Mammary epithelial cell (primary cell): ENCODE results near the gene FBLN2.

Source experiments
- CTCF ChIP-seq, 2 donors: IDR thresholded peaks in 1 of 2; conservative IDR thresholded peaks in 1 of 2; 2 replicates each; pipeline ENCODE4 v1.5.1; 2011 to 2012; ENCODE audit warnings: inconsistent platforms in 2 of 2, low read length in 2 of 2, mild to moderate bottlenecking in 2 of 2, control low read depth in 1 of 2, low read depth in 1 of 2; ENCODE audit not compliant: insufficient read depth in 1 of 2; ENCODE audit errors: extremely low read depth in 1 of 2
- EZH2 ChIP-seq: IDR thresholded peaks from 2 replicates; pipeline ENCODE4 v1.6.1; 2012; ENCODE audit warnings: low read length, inconsistent platforms, borderline replicate concordance

GRCh38 chr3:13598926-13599886 is 50.3 kb downstream of the FBLN2 start:
- no peak for TF ChIP-seq CTCF (conservative IDR thresholded peaks at IDR 0.05 in 1 of 2, IDR thresholded peaks at IDR 0.05 in 1 of 2; ENCODE audit: extremely low read depth in 1 of 2, insufficient read depth in 1 of 2, low read depth in 1 of 2, low read length in 2 of 2)
- TF ChIP-seq EZH2: no peak
